DND-41 (cell line): ENCODE data around the gene DIDO1.

Experiments
- CTCF ChIP-seq: IDR thresholded peaks from 2 replicates; pipeline ENCODE4 v1.5.1; 2012; ENCODE audit warnings: borderline replicate concordance, low read length, moderate library complexity, mild to moderate bottlenecking; ENCODE audit not compliant: poor library complexity, severe bottlenecking; ENCODE audit errors: extremely low read depth
- EZH2 ChIP-seq: IDR thresholded peaks from 3 replicates; pipeline ENCODE4 v1.6.1; 2012; ENCODE audit warnings: borderline replicate concordance, low read depth, mild to moderate bottlenecking, moderate library complexity, low read length, inconsistent platforms; ENCODE audit not compliant: severe bottlenecking

- TF ChIP-seq CTCF (no peak), EZH2 (no peak)
Observed at GRCh38 chr20:62885046-62885895, 41.0 kb downstream of the DIDO1 start.
